GM12878 (cell line): ENCODE results near the gene SNAI3. TPM values are rescaled to one million over a fixed set of nuclear protein-coding genes. Genes with fewer than 3 reads are reported as not detected.

Experiments
- BCLAF1 ChIP-seq: fragments of 450-650 bp; IDR thresholded peaks from 2 replicates; pipeline ENCODE4 v1.6.1; 2017; ENCODE audit warnings: antibody characterized with exemption, mild to moderate bottlenecking, moderate library complexity
- CREB1 ChIP-seq: IDR thresholded peaks from 2 replicates; pipeline ENCODE4 v1.6.1; 2012; ENCODE audit warnings: low read depth, mild to moderate bottlenecking, inconsistent platforms
- MEF2A ChIP-seq: IDR thresholded peaks from 2 replicates; pipeline ENCODE4 v1.6.1; 2011; ENCODE audit warnings: low read depth, mild to moderate bottlenecking, low read length, moderate library complexity; ENCODE audit not compliant: insufficient read depth
- PAX8 ChIP-seq: fragments of 450-650 bp; IDR thresholded peaks from 2 replicates; pipeline ENCODE4 v1.6.1; 2017; ENCODE audit warnings: mild to moderate bottlenecking, moderate library complexity
- STAT3 ChIP-seq: IDR thresholded peaks from 2 replicates; pipeline ENCODE4 v1.6.1; 2011; ENCODE audit warnings: low read depth, low read length, improper control_type of control experiment
- polyA plus RNA-seq, 11 experiments: library from polyadenylated mRNA; depleted of rRNA in 4 of 11; unstranded in 6 of 11; stranded (reverse) in 5 of 11; fragments of >200 nt; fragmentation: Nextera tagmentation in 4 of 11; fragmentation: Illumina TruSeq in 1 of 11; extraction: Ambion mirVana in 4 of 11; extraction: Trizol in 1 of 11; gene quantifications; 1 replicate in 1 of 11; 2 replicates in 10 of 11; pipeline versions ENCODE4 v1.2.1 to v1.2.3, GENCODE V29; 2011 to 2016; ENCODE audit warnings: inconsistent platforms in 2 of 11, missing spikeins in 2 of 11, low read depth in 1 of 11
- total RNA-seq, 4 experiments: library from RNA; depleted of rRNA in 3 of 4; stranded (reverse); fragments of >200 nt in 3 of 4; fragmentation: Illumina TruSeq in 1 of 4; extraction: Trizol in 1 of 4; gene quantifications; 2 replicates each; pipeline versions ENCODE4 v1.2.1 to v1.2.3, GENCODE V29; 2013 to 2021
- TF ChIP-seq, protein P1 (sequence below): IDR thresholded peaks from 2 replicates; pipeline ENCODE4 v1.6.1; 2011; ENCODE audit warnings: low read depth, mild to moderate bottlenecking, low read length, moderate library complexity, borderline replicate concordance; ENCODE audit errors: extremely low read depth
- TF ChIP-seq, protein P2 (sequence below): IDR thresholded peaks from 2 replicates; pipeline ENCODE4 v1.6.1; 2011; ENCODE audit warnings: borderline replicate concordance, low read depth, mild to moderate bottlenecking, moderate library complexity, low read length; ENCODE audit not compliant: insufficient read depth, poor library complexity, severe bottlenecking

SNAI3 gene
- total and polyA plus RNA-seq, 10 of the 15 experiments (the other 5 are each of a cell fraction or from before 2014, with no cell fraction given), result 0.21 to 7.4 (median 3.0) TPM

- TF ChIP-seq, protein P1, sequence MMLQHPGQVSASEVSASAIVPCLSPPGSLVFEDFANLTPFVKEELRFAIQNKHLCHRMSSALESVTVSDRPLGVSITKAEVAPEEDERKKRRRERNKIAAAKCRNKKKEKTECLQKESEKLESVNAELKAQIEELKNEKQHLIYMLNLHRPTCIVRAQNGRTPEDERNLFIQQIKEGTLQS, result no peak
- TF ChIP-seq CREB1 (no peak), PAX8 (no peak), BCLAF1 (no peak), MEF2A (no peak), STAT3 (no peak)
- TF ChIP-seq, protein P2, sequence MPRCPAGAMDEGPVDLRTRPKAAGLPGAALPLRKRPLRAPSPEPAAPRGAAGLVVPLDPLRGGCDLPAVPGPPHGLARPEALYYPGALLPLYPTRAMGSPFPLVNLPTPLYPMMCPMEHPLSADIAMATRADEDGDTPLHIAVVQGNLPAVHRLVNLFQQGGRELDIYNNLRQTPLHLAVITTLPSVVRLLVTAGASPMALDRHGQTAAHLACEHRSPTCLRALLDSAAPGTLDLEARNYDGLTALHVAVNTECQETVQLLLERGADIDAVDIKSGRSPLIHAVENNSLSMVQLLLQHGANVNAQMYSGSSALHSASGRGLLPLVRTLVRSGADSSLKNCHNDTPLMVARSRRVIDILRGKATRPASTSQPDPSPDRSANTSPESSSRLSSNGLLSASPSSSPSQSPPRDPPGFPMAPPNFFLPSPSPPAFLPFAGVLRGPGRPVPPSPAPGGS, result no peak
Measured at GRCh38 chr16:88730632-88731607, 44.6 kb upstream of the SNAI3 start (continued).
